Measurements from ENCODE around the gene PRR7.

The PRR7 gene

DNA sequence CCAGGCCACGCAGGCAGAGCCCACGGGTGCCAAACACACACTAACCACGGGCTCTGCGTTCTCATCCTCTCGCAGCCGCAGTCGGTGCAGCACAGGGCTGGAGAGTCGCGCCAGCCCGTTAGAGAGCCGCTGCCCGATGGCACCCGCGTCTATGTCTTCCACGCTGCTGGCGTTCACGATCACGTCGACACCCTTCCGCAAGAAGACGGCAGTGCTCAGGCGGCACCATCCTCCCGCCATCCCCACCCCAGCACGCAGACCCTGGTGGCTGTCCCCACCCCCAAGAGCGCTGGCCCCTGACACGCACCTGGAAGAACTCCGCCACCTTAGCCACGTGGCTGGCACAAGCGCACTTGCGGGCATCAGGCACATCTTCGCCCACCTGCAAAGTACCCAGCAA, 20.8 kb downstream of the PRR7 start:
- DNase-seq (ENCODE audit: extremely low read depth in 1 of 2, low read depth in 1 of 2) = no peak

DNA sequence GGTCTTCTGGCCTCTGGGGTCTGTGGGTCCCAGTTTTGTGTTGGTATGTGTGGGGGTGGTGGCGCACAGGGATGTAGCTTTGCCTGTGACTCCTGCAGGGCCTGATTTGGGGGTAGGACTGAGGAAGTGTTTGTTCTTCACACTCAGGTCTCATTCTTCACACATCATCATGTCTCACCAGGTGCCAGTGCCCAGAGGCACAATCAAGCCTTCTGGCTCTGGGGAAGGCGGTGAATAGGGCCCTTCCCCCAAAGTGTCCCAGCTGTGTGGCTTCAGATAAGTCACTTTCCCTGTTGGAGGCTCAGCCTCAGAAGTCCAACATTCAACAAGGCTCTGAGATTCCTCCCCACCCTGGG, 21.7 kb downstream of the PRR7 start:
- no peak for DNase-seq (ENCODE audit: extremely low read depth in 1 of 2, low read depth in 1 of 2)

DNA sequence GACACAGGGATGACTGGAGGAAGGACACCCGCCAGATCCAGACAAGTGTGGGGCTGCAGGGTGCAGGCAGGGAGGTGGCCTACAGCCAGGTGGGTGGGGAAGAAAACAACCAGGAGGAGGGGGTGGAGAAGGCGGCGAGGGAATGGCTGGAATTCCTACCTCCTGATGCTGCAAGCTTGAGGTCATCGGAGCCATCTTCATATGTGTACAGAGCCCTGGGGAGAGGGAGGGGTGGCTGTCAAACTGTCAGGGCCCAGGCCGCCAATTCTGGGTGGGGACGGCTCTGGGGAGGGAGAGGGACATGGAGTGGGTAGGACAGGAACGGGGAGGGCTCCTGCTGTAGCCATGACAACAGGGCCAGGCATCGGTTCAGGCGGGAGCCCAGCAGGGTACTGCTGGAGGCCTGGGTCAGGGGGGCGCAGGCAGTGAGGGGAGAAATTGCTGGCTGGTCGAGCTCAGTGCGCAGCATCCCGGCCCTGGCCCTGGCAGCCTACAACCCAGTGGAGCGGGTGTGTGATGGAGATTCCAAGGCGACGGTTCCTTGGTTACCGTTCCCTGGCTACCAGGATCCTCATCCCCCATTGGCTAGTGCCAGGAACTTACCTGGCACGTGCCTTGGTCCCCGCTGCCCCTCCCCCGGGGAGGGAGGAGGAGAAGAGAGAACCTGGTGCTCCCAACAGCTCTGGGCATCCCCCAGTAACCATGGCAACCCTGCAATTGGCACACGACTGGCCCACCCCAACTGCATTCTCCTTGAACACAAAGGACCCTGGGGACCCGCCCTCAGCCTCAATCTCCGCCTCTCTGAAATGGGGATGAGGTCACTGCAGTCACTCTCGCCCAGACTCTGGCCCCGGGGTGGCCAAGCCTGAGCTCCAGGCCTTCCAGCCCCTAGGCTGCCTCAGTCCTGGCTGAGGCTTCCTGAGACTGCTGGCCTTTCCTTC, 22.3 kb downstream of the PRR7 start:
- DNase-seq (ENCODE audit: extremely low read depth in 1 of 2, low read depth in 1 of 2) = no peak

DNA sequence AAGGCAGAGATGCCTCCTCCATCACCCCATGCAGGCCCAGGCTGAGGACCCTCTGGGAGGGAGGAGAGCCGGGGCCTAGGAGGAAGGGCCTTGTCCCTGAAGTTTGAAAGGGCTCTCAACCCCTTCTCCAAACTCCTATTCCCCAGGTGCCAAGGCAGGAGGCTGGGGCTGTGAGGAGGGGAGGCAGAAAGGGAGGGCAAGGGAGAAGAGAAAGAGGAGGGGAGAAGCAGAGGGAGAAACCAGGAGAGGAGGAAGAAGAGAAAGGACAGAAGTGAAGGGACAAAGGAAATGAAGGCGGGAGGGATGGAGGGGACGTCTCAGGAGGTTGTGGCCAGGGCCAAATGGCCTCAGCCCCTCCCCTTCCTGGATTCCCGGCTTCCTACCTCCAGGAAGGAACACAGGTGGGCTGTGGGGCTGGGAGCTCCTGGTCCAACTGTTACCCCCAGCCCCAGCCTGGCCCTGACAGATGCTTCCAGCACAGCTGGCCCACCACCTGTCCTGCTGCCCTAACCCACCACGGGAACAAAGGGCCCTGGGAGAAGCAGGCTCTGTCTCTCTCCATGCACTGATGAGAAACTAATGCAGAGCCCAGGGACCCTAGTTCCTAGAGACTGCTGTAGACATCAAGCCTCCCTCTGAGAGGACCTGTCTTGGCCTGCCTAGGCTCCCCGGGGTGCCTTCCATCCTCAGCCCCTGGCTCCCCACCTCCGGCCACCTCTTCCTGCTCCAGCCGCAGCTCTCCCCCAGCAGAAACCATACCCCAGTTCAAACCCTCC, 23.3 kb downstream of the PRR7 start:
- DNase-seq (ENCODE audit: extremely low read depth in 1 of 2, low read depth in 1 of 2) = no peak

DNA sequence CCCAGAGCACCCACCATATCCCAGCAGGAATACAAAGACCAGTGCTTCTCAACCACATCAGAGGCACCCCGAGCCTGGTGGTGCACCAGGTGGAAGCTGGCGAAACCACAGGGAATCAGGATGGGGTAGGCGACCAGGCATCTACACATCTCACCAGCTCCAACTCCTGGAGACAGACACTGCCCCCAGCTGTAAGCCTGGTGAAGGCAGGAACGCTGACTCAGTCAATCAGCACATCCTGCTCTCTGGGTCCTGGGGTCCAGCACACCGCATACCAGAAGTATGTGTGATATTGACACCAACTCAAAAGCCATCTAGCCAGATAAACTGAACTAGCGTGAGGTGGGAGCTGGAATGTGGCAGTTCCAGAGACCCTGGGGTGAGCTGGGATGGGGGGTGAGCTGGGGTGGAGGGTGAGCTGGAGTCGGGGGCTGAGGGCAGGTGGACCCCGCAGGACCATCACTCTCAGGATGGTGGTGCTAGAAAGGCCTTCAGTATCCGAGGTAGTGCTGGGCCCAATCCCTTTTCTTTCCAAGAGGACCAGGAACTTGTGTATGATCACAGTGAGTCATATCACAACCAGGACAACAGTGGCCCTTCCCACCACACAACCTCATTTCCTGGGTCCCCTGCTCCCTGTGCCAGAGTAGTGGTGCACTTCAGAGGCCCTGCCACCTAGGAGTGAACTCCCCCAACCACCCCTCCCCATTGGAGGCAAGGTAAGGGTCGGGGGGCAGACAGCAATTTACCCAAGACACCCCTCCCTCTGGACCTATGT, 24.3 kb downstream of the PRR7 start:
- DNase-seq (ENCODE audit: extremely low read depth in 1 of 2, low read depth in 1 of 2) = no peak

DNA sequence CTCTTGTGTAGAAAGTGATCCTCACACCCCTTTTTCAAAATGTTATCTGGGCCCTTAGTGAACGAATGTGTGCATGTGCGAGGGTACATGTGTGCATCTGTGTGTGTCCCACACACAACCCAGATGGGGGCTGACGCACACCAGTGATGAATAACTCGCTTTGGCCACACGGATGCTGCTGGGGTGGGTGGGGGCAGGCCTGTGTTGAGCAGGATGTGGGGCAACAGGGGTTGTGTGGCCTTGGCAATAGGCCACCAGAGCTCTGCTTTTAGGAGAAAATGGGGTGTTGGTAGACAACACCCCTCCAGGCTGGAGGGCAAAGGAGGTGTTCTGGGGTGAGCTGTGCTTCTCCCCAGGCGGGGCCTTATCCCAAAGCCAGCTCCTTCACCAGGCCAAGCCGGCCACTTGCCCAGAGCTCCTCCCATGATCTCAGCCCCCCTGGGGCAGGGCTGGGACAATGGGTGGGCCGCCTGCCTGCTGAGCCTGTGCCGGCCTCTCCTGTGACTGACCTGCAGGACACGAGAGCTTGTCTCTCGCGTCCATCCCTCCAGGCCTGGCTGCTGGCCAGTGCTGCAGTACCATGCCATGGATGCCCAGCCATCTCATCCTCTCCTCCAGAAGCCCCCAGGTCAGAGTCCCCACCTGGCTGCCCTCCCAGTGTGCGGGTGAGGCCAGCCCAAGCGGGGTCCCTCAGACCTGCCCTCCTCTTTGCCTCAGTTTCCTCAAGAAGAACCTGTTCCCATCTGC, 25.2 kb downstream of the PRR7 start:
- DNase-seq (ENCODE audit: extremely low read depth in 1 of 2, low read depth in 1 of 2) = peak; percentile 60 to 77

DNA sequence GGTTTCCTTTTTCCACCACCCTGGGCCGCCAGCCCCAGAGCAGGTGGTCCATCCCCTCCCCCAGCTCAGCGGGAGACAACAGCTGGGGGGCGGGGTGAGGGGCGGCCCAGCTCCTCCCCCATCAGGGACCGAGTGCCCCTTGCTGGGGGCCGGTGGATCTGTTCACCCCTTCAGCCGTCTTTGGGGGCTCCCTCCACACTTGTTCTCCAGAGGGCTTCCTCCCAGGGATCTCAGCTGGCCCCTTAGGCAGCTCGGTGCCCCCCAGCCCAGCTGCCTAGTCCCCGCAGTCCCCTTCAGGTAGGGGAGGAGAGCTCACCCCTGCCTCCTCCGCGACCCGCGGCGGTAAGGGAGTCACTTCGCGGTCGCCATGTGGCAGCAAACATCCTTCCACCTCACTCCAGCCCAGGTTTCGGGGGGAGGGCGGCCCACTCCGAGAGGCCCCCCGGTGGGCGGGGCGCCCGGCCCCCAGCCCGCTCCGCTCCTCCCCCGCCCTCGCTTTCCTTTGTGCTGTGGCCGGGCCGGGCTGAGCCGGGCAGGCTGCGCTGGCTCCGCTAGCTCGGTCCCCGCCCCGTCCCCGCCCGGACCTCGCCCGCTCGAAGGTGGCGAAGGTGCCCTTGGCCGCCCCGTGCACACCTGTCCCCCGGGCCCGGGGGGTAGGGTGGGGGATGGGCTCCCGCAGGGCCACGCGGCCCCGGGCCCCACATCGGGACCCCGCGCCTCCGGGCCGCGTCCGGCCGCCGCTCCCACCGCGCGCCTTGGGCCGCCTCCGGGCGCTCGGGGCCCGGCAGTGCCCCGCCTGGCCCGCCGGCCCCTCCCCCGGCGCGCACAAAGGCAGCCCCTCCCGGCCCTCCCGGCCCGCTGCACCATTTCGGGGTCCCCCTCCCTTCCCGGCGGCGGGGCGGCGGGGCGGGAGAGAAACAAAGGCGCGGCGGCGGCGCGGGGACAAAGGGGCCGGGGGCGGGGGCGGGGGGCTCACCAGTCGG, 26.1 kb downstream of the PRR7 start:
- DNase-seq (ENCODE audit: extremely low read depth in 1 of 2, low read depth in 1 of 2) = peak; percentile 78 to 82

DNA sequence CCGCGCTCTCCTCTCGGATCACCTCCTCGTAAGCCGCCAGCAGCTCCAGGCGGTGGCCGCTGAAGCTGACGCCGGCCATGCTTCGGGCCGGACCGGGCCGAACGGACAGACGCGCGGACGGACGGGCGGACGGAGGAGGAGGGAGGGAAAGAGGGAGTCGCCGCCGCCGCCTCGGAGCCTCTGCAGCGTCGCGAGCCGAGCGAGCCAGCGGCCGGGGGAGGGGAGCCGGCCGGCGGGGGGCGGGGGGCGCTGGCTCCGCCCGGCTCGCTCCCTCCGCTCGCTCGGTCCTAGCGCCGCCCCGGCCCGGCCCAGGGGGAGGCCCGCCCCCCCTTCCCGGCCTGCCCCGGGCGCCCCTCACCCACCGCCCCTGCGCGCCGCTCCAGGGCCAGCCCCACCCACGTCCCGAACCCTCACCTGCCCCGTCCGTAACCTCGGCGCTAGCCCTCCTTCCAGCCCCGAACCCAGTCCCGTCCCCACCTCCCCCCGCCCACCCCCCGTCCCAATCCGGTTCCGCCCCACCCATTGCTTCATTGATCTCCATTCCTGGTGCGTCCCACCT, 26.9 kb downstream of the PRR7 start, which contains the start of gene DBN1:
TSS of gene DBN1 (minus strand) at position 192 of the 559 bp plus-strand sequence. CDS start at position 79, 113 bp downstream.
- DNase-seq (ENCODE audit: extremely low read depth in 1 of 2, low read depth in 1 of 2) = no peak

DNA sequence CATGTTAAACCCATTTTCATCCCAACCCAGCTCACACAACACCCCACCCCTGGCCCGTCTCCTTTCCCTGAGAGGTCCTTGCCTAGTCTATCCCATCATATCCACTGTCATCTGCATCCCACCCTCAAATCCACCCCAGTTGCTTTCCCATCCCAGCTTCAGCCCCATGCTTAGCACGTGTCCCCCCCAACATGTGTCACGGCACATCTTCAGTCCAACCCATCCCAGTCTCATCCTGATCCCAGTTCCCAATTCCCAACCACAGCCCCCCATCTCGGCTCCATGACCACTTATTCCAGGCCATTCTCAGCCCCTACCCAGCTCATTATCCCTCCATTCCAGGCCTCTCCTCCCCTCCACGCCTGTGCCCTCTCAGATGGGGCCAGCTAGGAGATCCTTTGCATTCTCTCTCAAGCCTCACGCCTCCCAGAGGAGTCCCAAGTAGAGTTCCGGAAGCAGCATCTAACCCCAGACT, 27.4 kb downstream of the PRR7 start:
- no peak for DNase-seq (ENCODE audit: extremely low read depth in 1 of 2, low read depth in 1 of 2)

DNA sequence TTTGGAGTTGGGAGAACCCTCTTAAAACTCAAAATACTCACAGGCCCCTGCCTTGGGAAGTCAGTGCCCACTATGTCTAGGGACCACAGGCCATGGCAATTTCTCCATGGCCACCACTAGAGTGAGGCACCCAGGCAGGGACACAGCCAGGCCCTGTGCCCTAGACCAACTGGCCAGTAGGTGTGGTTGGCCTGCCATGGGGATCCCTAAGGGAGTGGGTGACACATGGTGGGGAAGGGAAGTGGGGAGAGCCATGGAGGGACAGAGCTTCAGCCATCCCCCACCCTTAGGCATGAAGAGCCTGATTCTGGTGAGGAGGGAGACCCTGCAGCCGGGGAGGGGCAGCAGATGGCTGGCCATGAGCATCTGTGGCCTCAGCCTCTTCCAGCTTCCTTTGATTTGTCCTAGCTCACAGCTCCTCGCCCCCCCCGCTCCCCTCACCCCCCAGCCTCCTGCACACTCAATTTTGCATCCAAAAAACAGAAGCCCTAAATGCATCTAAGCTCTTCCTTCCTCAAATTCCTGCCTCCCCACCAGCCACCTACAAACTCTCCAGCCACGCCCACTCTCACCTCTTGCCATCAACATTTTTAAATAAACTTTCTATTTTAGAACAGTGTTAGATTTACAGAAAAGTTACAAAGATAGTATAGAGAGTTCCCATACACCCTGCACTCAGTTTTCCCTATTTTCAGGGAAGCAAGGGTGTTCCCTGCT, 28.4 kb downstream of the PRR7 start:
- no peak for DNase-seq (ENCODE audit: extremely low read depth in 1 of 2, low read depth in 1 of 2)

DNA sequence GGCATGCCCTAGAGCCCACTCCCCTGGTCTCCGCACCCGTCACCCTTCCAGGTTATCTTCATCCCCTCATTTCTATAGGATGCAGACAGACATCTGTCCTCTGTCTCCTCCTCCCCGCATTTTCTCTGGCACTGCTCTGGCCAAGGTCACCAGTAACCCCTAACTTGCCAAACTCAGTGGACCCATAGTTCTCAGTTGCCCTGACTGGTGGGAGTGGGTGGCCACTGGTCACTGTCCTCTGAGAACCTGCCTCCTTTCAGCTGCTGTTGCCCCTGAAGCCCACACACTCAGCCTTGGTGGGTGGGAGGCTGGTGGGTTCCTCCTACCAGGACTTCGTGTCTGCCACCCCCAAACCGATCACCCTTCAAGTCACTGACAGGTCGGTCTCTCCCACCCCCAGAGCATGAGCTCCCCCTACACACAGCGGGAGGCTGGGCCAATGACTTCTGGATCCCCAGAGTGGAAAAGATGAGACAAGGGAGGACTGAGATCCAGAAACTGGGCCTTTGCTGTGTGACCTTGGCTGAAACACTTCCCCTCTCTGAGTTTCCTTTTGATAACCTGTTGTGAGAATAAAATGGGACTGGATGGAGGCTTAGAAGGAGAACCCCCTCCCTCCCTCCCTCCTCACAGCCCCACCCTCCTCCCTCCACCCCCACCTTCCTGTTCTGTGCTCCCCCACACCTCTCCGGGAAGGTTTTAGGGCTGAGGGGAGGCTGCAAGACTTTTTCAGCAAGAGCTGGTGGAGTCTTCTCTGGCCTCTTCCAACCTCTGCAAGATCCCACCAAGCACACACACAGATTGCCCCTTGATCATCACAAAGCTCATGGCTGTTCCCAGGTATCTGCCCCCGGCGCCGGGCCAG, 29.2 kb downstream of the PRR7 start:
- no peak for DNase-seq (ENCODE audit: extremely low read depth in 1 of 2, low read depth in 1 of 2)

DNA sequence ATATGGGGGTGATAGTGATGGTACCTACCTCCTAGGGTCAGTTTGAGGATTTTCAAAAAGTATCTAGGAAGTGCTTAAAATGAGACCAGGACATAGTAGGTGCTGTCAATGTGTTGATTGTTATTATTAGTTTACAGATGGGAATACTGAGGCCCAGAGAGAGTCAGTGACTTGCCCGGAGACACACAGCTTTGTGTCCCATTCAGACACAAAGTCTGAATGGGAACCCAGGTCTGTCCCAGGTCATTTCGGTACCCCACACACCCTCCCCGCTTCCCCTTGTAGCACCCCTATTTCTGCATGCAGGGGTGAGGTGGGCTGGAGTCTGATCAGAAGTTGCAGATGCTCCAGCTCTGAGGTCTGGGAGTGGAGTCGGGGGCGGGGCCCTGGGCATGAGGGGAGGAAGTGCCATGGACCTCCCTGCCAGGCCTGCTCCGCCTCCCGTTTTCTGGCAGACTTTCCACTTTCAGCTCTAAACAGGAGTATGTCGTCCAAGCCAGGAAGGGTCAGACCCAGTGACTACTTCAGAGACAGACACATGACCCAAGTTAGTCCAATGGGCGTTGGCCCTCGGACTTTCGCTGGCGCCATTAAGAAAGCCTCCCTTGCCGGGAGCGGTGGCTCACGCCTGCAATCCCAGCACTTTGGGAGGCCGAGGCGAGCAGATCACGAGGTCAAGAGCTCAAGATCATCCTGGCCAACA, 30.1 kb downstream of the PRR7 start:
- no peak for DNase-seq (ENCODE audit: extremely low read depth in 1 of 2, low read depth in 1 of 2)

DNA sequence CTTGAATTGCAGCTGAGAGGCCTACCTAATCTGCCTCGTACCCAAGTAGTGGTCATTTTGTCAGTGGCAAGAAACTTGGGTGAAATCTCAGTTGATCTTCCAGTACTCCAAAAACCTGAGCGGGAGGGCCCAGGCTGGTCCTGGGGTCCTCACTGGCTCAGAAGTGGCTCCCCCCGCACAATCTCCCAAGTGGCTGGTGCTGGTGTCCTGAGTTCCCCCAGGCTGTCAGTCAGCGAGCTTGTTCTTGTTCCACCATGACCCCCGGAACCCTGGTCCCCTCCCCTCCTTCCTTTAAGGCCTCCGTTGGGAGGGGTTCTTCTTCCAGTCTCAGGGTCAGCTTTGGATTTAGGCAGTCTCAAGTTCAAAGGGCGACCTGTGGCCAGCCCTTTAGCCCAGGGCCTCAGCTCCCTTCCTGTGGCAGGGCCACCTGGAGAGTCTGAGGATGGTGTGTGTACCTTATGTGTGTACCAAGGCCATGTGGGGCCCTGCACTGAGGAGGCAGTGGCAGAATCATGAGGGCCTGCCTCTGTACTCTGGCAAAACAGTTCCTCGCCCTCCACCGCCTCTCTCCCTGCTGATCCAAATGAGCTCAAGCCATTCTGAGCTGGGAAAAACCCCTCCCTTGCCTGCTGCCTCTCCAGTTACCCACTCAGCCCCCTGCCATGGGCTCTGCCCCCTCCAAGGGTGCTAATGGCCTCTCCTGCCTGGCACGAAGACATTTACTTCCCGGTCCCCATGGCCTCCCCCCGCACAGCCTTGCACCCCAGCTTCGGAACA, 31.3 kb downstream of the PRR7 start:
- no peak for DNase-seq (ENCODE audit: extremely low read depth in 1 of 2, low read depth in 1 of 2)

DNA sequence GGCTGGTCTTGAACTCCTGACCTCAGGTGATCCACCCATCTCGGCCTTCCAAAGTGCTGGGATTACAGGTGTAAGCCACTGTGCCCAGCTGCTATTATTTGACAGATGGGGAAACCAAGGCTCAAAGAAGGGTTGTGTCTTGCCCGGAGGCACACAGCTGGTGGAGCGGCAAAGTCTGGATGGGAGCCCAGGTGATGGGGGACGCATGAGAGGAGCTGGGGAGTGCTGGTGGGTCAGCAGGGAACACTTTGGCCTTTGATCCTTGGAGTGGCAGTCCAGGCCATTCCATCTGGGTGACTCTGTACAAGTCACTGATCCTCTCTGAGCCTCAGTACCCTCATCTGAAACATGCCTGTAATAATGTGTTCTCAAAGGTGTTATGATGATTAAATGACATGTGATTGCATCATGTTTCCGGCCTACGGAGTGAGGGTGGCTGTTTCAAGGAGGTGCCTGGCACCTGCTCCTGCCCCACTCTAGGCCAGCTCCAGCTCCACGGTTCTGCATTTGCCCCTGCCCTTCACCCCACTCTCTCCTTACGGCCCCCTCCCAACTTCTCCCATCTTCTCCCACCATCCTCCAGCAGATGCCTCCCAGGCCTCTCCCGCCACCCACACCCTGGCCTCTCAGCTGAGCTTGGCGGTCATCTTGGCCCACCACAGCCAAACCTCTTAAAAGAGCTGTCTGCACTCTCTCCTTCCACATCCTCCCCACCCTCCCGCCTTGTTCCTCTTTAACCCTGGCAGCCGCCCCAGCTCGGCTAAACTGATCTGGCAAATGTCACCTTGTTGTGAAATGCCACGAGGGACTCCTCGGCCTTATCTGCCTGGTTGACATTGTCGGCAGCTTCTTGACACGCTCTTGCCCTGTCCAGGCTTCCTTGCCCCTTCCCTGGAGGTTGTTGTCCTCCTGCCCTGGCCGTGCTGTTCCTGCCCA, 32.4 kb downstream of the PRR7 start:
- peak in 1 of 2 donors; percentile 39 for DNase-seq (ENCODE audit: extremely low read depth in 1 of 2, low read depth in 1 of 2)

DNA sequence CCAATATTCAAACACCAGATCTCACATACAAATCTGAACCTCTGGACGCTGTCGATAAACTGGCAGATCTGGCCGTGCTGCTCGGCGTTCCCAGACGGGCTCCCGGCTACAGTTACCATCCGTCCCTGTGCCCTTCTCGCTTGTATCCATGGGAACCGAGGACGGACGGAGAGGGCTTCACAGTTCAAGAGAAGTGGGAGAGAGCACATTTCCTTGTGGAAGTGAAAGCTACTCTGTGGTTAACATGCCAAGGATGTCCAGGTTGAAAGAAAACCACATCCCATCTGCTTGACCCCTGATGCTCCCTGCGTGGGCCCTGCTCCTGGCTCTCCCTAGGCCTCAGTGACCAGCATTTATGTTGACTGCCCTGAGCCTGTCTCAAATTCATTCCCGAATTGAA, 33.2 kb downstream of the PRR7 start:
- no peak for DNase-seq (ENCODE audit: extremely low read depth in 1 of 2, low read depth in 1 of 2)
